ENCODE data around the gene CYP24A1.

GRCh38 chr20:54221353-54221752, 47.6 kb upstream of the CYP24A1 start:
- no peak for TF ChIP-seq CTCF (IDR thresholded peaks at IDR 0.05; ENCODE audit: poor library complexity, severe bottlenecking)
- TF ChIP-seq EP300 (conservative IDR thresholded peaks at IDR 0.05; ENCODE audit: poor library complexity, severe bottlenecking): no peak
- TF ChIP-seq EZH2 (IDR thresholded peaks at IDR 0.05; ENCODE audit: borderline replicate concordance, insufficient read depth, low read length, poor library complexity, severe bottlenecking): no peak
- no peak for TF ChIP-seq POLR2AphosphoS5 (IDR thresholded peaks at IDR 0.05)
- TF ChIP-seq REST (IDR thresholded peaks at IDR 0.05; ENCODE audit: borderline replicate concordance): no peak
- no peak for TF ChIP-seq TAF1 (IDR thresholded peaks at IDR 0.05; ENCODE audit: low read depth)
- TF ChIP-seq RAD21 (conservative IDR thresholded peaks at IDR 0.05): no peak
- TF ChIP-seq SMC3 (conservative IDR thresholded peaks at IDR 0.05; ENCODE audit: poor library complexity): no peak
